Breast epithelium (tissue), 3 donors: ENCODE data around the gene CDC14A.

ENCODE experiments used
- POLR2A ChIP-seq: fragments of 450-650 bp; IDR thresholded peaks from one replicate; pipeline ENCODE4 v1.6.1; 2016; ENCODE audit warnings: antibody characterized with exemption, mild to moderate bottlenecking, moderate library complexity
- POLR2AphosphoS5 ChIP-seq, 3 donors: sonication (generic); formaldehyde crosslinking; IDR thresholded peaks; one replicate each; pipeline ENCODE4 v1.6.1; 2017; ENCODE audit warnings: antibody characterized with exemption in 3 of 3
- TF ChIP-seq, protein P1 (sequence below), 3 donors: fragments of 450-650 bp; IDR thresholded peaks; one replicate each; pipeline ENCODE4 v1.5.1; 2016 to 2017; ENCODE audit warnings: antibody characterized with exemption in 3 of 3, mild to moderate bottlenecking in 3 of 3, moderate library complexity in 3 of 3

- TF ChIP-seq, protein P1, sequence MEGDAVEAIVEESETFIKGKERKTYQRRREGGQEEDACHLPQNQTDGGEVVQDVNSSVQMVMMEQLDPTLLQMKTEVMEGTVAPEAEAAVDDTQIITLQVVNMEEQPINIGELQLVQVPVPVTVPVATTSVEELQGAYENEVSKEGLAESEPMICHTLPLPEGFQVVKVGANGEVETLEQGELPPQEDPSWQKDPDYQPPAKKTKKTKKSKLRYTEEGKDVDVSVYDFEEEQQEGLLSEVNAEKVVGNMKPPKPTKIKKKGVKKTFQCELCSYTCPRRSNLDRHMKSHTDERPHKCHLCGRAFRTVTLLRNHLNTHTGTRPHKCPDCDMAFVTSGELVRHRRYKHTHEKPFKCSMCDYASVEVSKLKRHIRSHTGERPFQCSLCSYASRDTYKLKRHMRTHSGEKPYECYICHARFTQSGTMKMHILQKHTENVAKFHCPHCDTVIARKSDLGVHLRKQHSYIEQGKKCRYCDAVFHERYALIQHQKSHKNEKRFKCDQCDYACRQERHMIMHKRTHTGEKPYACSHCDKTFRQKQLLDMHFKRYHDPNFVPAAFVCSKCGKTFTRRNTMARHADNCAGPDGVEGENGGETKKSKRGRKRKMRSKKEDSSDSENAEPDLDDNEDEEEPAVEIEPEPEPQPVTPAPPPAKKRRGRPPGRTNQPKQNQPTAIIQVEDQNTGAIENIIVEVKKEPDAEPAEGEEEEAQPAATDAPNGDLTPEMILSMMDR (IDR thresholded peaks at IDR 0.05): no peak
- TF ChIP-seq POLR2AphosphoS5 (IDR thresholded peaks at IDR 0.05) (no peak), POLR2A (no peak)
Measured at GRCh38 chr1:100430325-100430756, 78.0 kb downstream of the CDC14A start.
